ENCODE measurements around the gene SULT1C4. TPM values are rescaled to one million over a fixed set of nuclear protein-coding genes. Genes with fewer than 3 reads are reported as not detected.

Gene SULT1C4
- total RNA-seq, 2 donors from 2014 or later: 2.8 TPM; not detected in 1

DNA sequence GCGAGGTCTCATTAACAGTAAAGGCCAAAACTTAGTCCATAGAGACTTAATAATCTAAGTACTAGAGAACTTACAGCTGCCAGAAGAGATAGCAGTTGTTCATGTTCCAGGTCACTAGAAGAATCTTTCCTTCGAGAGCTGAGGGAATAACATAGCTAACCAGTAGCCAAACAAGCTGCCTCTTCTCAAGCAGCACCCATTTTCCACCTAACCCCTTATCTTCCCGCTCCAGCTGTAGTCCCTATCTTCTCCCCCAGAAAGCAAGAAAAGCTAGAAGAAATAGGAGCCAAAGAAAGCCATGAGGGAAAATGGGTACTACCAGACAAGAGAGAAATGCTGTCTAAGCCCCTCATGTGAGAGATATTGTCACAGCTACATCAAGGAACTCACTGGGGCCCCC is 24.0 kb downstream of the SULT1C4 start:
- Histone ChIP-seq H3K27ac (no peak overlapping the region), H3K36me3 (no peaks in the 10 kb centered on the region), H3K27me3 (replicated peaks; ENCODE audit: insufficient read depth) (no peaks in the 10 kb centered on the region), H3K4me1 (ENCODE audit: control insufficient read depth in 1 of 2, low read depth in 2 of 2) (no peaks in the 10 kb centered on the region), H3K4me3 (no peak overlapping the region), H3K9me3 (peaks cover 23% of the 10 kb centered on the region)
- ATAC-seq (ENCODE audit: insufficient number of reproducible peaks, low FRiP score, low read depth): no peak
- TF ChIP-seq CTCF (IDR thresholded peaks at IDR 0.05): no peak
- no peak for DNase-seq (ENCODE audit: low spot score)

- Histone ChIP-seq H3K36me3 (no peaks in the 10 kb centered on the region), H3K4me3 (no peak overlapping the region), H3K9me3 (peaks cover 23% of the 10 kb centered on the region), H3K4me1 (ENCODE audit: control insufficient read depth in 1 of 2, low read depth in 2 of 2) (no peaks in the 10 kb centered on the region), H3K27me3 (replicated peaks; ENCODE audit: insufficient read depth) (no peaks in the 10 kb centered on the region), H3K27ac (no peak overlapping the region)
- ATAC-seq (ENCODE audit: insufficient number of reproducible peaks, low FRiP score, low read depth) (no peak), DNase-seq (ENCODE audit: low spot score) (no peak)
- no peak for TF ChIP-seq CTCF (IDR thresholded peaks at IDR 0.05)
Observed at GRCh38 chr2:108403494-108403893, 25.7 kb downstream of the SULT1C4 start.

GRCh38 chr2:108404784-108405397 is 27.1 kb downstream of the SULT1C4 start:
- ATAC-seq (ENCODE audit: insufficient number of reproducible peaks, low FRiP score, low read depth): no peak
- DNase-seq (ENCODE audit: low spot score): no peak
- H3K4me1 ChIP-seq (ENCODE audit: control insufficient read depth in 1 of 2, low read depth in 2 of 2): no peaks in the 10 kb centered on the region
- H3K4me3 ChIP-seq: no peak overlapping the region
- no peak for TF ChIP-seq CTCF (IDR thresholded peaks at IDR 0.05)
- no peaks in the 10 kb centered on the region for H3K27me3 ChIP-seq (replicated peaks; ENCODE audit: insufficient read depth)
- no peak overlapping the region for H3K27ac ChIP-seq
- no peaks in the 10 kb centered on the region for H3K36me3 ChIP-seq
- peaks cover 14% of the 10 kb centered on the region for H3K9me3 ChIP-seq

DNA sequence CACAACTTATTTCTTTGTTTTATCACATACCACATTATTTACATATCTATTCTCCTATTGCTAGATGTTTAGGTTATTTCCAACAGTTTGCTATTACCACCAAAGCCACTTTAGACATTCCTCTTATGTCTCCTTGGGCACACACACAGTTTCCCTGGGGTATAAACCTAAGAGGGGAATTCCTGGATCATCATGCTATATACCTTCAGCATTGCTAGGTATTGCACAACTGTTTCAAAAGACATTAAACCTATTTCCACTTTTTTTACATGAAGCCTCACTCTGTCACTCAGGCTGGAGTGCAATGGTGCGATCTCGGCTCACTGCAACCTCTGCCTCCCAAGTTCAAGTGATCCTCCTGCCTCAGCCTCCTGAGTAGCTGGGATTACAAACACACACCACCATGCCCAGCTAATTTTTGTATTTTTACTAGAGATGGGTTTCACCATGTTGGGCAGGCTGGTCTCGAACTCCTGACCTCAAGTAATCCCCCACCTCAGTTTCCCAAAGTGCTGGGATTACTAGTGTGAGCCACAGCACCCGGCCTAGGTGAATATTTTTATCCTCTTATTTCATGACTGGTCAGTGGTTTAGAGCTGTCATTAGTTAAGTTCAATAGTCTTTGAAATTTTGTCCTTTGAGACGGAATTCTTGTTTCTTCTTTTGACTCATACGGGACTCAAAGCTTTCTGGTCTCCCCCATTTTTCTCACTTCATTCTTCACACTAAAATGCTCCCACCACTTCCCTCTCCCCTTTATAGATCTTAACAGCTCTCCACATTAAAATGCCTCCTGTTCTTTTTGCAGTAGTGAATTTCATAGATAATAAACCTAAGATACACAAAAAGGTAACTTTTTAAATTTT is 30.3 kb downstream of the SULT1C4 start:
- peaks cover 12% of the 10 kb centered on the region for H3K9me3 ChIP-seq
- ATAC-seq (ENCODE audit: insufficient number of reproducible peaks, low FRiP score, low read depth) (no peak), DNase-seq (ENCODE audit: low spot score) (no peak)
- H3K4me1 ChIP-seq (ENCODE audit: control insufficient read depth in 1 of 2, low read depth in 2 of 2): no peaks in the 10 kb centered on the region
- H3K36me3 ChIP-seq: no peaks in the 10 kb centered on the region
- H3K27me3 ChIP-seq (replicated peaks; ENCODE audit: insufficient read depth): no peaks in the 10 kb centered on the region
- no peak for TF ChIP-seq CTCF (IDR thresholded peaks at IDR 0.05)
- H3K4me3 ChIP-seq: no peak overlapping the region
- H3K27ac ChIP-seq: no peak overlapping the region

DNA sequence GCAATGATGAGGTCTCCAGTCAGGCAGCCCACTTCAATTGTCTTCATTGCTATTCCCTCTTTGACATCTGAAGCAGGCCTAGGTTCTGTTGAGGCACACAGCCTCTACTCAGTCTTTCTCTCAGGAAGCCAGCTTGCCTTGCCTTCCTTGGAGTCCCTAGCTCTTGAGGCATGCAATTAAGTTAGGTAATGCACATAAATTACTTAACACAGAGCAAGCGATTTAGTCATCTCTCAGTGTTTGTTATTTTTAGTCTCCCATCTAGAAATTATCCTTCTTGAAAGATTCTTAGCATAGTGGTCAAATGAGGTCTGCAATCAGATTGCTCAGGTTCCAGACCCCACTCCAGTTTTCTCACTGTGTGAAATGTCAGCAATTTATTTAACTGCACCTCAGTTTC is 32.0 kb downstream of the SULT1C4 start:
- Histone ChIP-seq H3K27me3 (replicated peaks; ENCODE audit: insufficient read depth) (no peaks in the 10 kb centered on the region), H3K4me1 (ENCODE audit: control insufficient read depth in 1 of 2, low read depth in 2 of 2) (no peaks in the 10 kb centered on the region), H3K4me3 (no peak overlapping the region), H3K36me3 (no peaks in the 10 kb centered on the region), H3K9me3 (peaks cover 10% of the 10 kb centered on the region), H3K27ac (no peak overlapping the region)
- TF ChIP-seq CTCF (IDR thresholded peaks at IDR 0.05): no peak
- DNase-seq (ENCODE audit: low spot score) (no peak), ATAC-seq (ENCODE audit: insufficient number of reproducible peaks, low FRiP score, low read depth) (no peak)

All from thoracic aorta (tissue), 2 donors.